GM12874 (cell line): ENCODE data around the gene MFAP3L.

Experiments used
- CTCF ChIP-seq: IDR thresholded peaks from 2 replicates; pipeline ENCODE4 v1.5.1; 2011; ENCODE audit warnings: low read depth, mild to moderate bottlenecking, control low read depth, low read length, moderate library complexity; ENCODE audit not compliant: insufficient read depth

The MFAP3L gene

GRCh38 chr4:169985881-169986280 is 40.3 kb downstream of the MFAP3L start:
- no peak for TF ChIP-seq CTCF

GRCh38 chr4:169984745-169985144 is 41.5 kb downstream of the MFAP3L start:
- no peak for TF ChIP-seq CTCF

GRCh38 chr4:169984173-169984572 is 42.0 kb downstream of the MFAP3L start:
- TF ChIP-seq CTCF = no peak

- TF ChIP-seq CTCF = no peak
Observed at GRCh38 chr4:169976951-169977350, 49.2 kb downstream of the MFAP3L start.

- no peak for TF ChIP-seq CTCF
Observed at GRCh38 chr4:169975838-169976796, 50.1 kb downstream of the MFAP3L start.

GRCh38 chr4:169975131-169975837 is 50.9 kb downstream of the MFAP3L start:
- no peak for TF ChIP-seq CTCF

GRCh38 chr4:169971456-169972015 is 54.7 kb downstream of the MFAP3L start:
- TF ChIP-seq CTCF = no peak
